ENCODE measurements around the gene PIM1.

PIM1 gene

GRCh38 chr6:37131960-37132253 is 38.0 kb upstream of the PIM1 start:
- no peak overlapping the region for H3K4me3 ChIP-seq (replicated peaks; ENCODE audit: low read depth, low read length)
- no peak for DNase-seq (ENCODE audit: low read depth)
- no peak for TF ChIP-seq CTCF (IDR thresholded peaks at IDR 0.05; ENCODE audit: low read length, missing control alignments)

- peak; percentile 64 for DNase-seq (ENCODE audit: low read depth)
- H3K4me3 ChIP-seq (replicated peaks; ENCODE audit: low read depth, low read length) = no peak overlapping the region
- no peak for TF ChIP-seq CTCF (IDR thresholded peaks at IDR 0.05; ENCODE audit: low read length, missing control alignments)
These were observed 35.9 kb upstream of the PIM1 start for GRCh38 chr6:37134036-37134395.

- peak; percentile 95 for DNase-seq (ENCODE audit: low read depth)
- no peak for TF ChIP-seq CTCF (IDR thresholded peaks at IDR 0.05; ENCODE audit: low read length, missing control alignments)
These were observed 35.4 kb upstream of the PIM1 start for GRCh38 chr6:37134396-37135191.

GRCh38 chr6:37135835-37136694 is 33.9 kb upstream of the PIM1 start:
- TF ChIP-seq CTCF (IDR thresholded peaks at IDR 0.05; ENCODE audit: low read length, missing control alignments) = no peak
- DNase-seq (ENCODE audit: low read depth) = peak; percentile 43
- H3K4me3 ChIP-seq (replicated peaks; ENCODE audit: low read depth, low read length) = peak overlapping the region; percentile 52

More at GRCh38 chr6:37134396-37135191, 35.4 kb upstream of the PIM1 start:
- H3K4me3 ChIP-seq (replicated peaks; ENCODE audit: low read depth, low read length) = no peak overlapping the region

- DNase-seq (ENCODE audit: low read depth) = no peak
- peak overlapping the region; percentile 52 for H3K4me3 ChIP-seq (replicated peaks; ENCODE audit: low read depth, low read length)
- no peak for TF ChIP-seq CTCF (IDR thresholded peaks at IDR 0.05; ENCODE audit: low read length, missing control alignments)
These were observed 33.1 kb upstream of the PIM1 start for GRCh38 chr6:37136821-37137200.

- peak overlapping the region; percentile 52 for H3K4me3 ChIP-seq (replicated peaks; ENCODE audit: low read depth, low read length)
- peak; percentile 99 for DNase-seq (ENCODE audit: low read depth)
- no peak for TF ChIP-seq CTCF (IDR thresholded peaks at IDR 0.05; ENCODE audit: low read length, missing control alignments)
These were observed 32.5 kb upstream of the PIM1 start for GRCh38 chr6:37137201-37138090.

Data from fibroblast of pulmonary artery (primary cell).